Measurements from ENCODE around the gene SLC66A2. TPM values are rescaled to one million over a fixed set of nuclear protein-coding genes. Genes with fewer than 3 reads are reported as not detected.

The SLC66A2 gene
- total RNA-seq, 6 experiments from 2014 or later: 61.6 to 140 (median 95.8) TPM

DNA sequence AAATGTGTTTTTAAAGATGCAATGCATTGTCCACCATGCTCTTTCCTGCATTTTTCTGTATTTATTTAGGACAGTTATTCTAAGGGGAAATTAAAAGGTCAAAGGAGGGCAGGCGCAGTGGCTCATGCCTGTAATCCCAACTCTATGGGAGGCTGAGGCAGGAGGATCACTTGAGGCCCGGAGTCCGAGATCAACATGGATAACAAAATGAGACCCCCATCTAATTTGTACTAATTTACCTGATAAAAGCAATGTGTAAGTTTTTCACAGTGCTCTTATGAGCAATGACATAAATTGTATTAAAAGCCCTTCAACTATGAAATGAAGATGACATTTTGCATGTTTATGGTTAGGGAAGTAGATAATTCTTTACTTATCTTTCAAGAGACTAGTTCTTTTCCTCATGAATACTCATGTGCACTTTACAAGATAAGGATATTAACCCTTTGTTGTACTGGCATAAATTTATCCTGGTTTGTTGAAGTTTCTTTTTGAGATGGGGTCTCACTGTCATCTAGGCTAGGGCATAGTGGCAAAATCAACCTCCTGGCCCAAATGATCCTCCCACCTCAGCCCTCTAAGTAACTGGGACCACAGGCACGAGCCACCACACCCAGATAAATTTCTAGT is 22.7 kb upstream of the SLC66A2 start:
- H3K9me3 ChIP-seq: no peaks in the 10 kb centered on the region
- peaks cover 0 to 16% (median 5%) of the 10 kb centered on the region in 4 donors for H3K4me1 ChIP-seq
- no peak overlapping the region for H3K27ac ChIP-seq
- intact Hi-C loops (cut with DNase I): no loop called here
- ATAC-seq (no peak), DNase-seq (no peak)
- 91% methylated on average over 4 of the region's 4 CpGs for WGBS (ENCODE audit: insufficient coverage, low coverage, low lambda C conversion rate, missing lambda C conversion rate)
- no peaks in the 10 kb centered on the region for H3K27me3 ChIP-seq
- no peak for TF ChIP-seq POLR2A (IDR thresholded peaks at IDR 0.05)
- TF ChIP-seq, protein P1, sequence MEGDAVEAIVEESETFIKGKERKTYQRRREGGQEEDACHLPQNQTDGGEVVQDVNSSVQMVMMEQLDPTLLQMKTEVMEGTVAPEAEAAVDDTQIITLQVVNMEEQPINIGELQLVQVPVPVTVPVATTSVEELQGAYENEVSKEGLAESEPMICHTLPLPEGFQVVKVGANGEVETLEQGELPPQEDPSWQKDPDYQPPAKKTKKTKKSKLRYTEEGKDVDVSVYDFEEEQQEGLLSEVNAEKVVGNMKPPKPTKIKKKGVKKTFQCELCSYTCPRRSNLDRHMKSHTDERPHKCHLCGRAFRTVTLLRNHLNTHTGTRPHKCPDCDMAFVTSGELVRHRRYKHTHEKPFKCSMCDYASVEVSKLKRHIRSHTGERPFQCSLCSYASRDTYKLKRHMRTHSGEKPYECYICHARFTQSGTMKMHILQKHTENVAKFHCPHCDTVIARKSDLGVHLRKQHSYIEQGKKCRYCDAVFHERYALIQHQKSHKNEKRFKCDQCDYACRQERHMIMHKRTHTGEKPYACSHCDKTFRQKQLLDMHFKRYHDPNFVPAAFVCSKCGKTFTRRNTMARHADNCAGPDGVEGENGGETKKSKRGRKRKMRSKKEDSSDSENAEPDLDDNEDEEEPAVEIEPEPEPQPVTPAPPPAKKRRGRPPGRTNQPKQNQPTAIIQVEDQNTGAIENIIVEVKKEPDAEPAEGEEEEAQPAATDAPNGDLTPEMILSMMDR (IDR thresholded peaks at IDR 0.05): no peak
- peaks cover 0 to 27% (median 13%) of the 10 kb centered on the region in 4 donors for H3K36me3 ChIP-seq
- no peak overlapping the region for H3K4me3 ChIP-seq

DNA sequence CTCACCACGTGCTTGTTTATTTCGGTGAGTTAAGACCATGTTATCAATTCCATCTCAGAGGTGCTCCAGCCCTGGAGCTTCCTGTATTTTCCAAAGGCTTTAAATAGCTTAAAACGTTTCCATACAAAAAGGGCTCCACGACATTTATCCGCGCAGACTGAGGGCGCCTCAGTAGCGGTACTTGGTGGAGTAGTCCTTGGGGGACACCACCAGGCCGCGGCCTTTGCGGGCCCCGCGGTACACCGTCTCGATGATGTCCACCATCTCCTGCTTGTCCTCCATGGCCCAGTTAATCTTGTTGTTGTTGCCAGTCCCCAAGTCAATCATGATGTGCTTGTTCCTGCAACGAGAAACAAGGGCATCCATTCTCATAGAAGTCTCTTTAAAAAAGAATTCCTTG is 22.1 kb upstream of the SLC66A2 start:
- Histone ChIP-seq H3K27me3 (no peaks in the 10 kb centered on the region), H3K27ac (no peak overlapping the region), H3K9me3 (no peaks in the 10 kb centered on the region), H3K4me3 (no peak overlapping the region), H3K36me3 (peaks cover 0 to 27% (median 13%) of the 10 kb centered on the region in 4 donors), H3K4me1 (peaks cover 0 to 16% (median 5%) of the 10 kb centered on the region in 4 donors)
- DNase-seq (no peak), ATAC-seq (no peak)
- WGBS (ENCODE audit: insufficient coverage, low coverage, low lambda C conversion rate, missing lambda C conversion rate): 94% methylated on average over 16 of the region's 16 CpGs
- intact Hi-C loops (cut with DNase I): no loop called here
- no peak for TF ChIP-seq POLR2A (IDR thresholded peaks at IDR 0.05)
- TF ChIP-seq, protein P1 (IDR thresholded peaks at IDR 0.05): no peak

DNA sequence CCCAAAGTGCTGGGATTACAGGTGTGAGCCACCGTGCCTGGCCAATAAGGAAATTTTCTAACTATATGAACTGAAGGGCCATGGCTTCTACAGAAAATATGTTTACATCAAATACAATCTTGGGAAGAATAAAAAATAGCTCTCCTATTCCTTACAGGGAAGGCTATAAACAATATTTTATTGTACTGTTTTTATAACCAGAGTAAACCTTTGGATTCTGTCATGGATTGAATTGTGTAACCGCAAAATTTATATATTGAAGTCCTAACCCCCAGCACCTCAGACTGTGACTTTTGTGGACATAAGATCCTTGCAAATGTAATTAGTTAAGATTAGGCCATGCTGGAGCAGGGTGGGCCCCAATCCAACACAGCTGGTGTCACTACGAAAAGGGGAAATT is 21.3 kb upstream of the SLC66A2 start:
- H3K27ac ChIP-seq: no peak overlapping the region

DNA sequence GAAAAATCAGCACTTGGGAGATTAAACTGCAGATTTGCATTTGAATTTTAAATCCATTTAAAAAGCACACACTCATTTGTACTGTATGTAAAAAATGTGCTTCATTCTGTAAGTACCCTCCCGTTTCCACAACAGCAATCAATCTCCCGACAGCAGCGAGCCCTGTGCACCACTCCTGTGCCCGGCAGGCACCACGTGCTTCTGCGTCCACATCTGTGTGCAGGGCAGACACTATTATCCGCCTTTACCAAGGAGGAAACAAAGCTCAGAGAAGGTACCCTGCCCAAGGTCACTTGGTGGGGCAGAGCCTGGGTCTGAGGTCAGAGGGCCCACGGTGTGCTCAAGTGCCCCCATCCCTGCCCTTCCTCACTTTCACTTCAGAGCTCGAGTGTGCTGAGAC is 20.5 kb upstream of the SLC66A2 start:
- 71% methylated on average over 6 of the region's 9 CpGs for WGBS (ENCODE audit: insufficient coverage, low coverage, low lambda C conversion rate, missing lambda C conversion rate)

More for the DNA sequence above, 21.3 kb upstream of the SLC66A2 start:
- Histone ChIP-seq H3K4me1 (peaks cover 0 to 16% (median 5%) of the 10 kb centered on the region in 4 donors), H3K4me3 (no peak overlapping the region), H3K27me3 (no peaks in the 10 kb centered on the region), H3K9me3 (no peaks in the 10 kb centered on the region), H3K36me3 (peaks cover 0 to 35% (median 13%) of the 10 kb centered on the region in 4 donors)
- 92% methylated on average over 2 of the region's 3 CpGs for WGBS (ENCODE audit: insufficient coverage, low coverage, low lambda C conversion rate, missing lambda C conversion rate)
- DNase-seq: no peak
- no peak for TF ChIP-seq POLR2A (IDR thresholded peaks at IDR 0.05)
- TF ChIP-seq, protein P1 (IDR thresholded peaks at IDR 0.05): no peak
- intact Hi-C loops (cut with DNase I): no loop called here
- ATAC-seq: no peak

More for the DNA sequence above, 20.5 kb upstream of the SLC66A2 start:
- H3K27ac ChIP-seq: no peak overlapping the region
- peaks cover 0 to 12% (median 4%) of the 10 kb centered on the region in 4 donors for H3K4me1 ChIP-seq
- DNase-seq (no peak), ATAC-seq (no peak)
- TF ChIP-seq, protein P1 (IDR thresholded peaks at IDR 0.05): no peak
- TF ChIP-seq POLR2A (IDR thresholded peaks at IDR 0.05): no peak
- no peak overlapping the region for H3K4me3 ChIP-seq
- no peaks in the 10 kb centered on the region for H3K27me3 ChIP-seq
- H3K9me3 ChIP-seq: no peaks in the 10 kb centered on the region
- intact Hi-C loops (cut with DNase I): no loop called here
- peaks cover 0 to 41% (median 13%) of the 10 kb centered on the region in 4 donors for H3K36me3 ChIP-seq
